Inflammatory macrophage treated with lipopolysaccharide for 1 hour (primary cell): Measurements from ENCODE around the gene ELOVL2.
"Not testable (repeated sequence)": the region's sequence is repeated elsewhere in the genome, so short reads cannot be mapped to it uniquely, and the experiment has no call there.

Experiments used
- DNase-seq, 2 donors: peaks; one replicate each; pipeline ENCODE4 v3.0.0-alpha.2; 2020 to 2022

The ELOVL2 gene

DNA sequence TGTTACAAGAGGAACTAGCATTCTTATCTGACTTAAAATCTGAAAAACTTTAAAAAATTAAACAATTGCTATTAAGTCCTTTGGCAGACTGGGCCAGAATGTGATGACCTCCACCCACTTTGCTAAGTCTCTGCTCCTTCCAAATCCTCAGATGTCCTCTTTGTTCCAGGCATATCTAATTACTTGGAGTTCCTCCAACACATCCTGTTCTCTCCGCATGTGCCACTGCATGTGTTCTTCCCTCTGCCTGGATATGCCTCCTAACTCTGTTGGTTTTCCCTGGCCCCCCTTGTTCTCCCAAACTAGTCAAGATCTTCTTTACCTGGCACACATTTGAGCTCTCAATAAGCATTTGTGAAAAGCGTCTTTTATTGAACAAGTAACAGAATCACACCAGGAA, 23.1 kb downstream of the ELOVL2 start:
- no peak for DNase-seq

DNA sequence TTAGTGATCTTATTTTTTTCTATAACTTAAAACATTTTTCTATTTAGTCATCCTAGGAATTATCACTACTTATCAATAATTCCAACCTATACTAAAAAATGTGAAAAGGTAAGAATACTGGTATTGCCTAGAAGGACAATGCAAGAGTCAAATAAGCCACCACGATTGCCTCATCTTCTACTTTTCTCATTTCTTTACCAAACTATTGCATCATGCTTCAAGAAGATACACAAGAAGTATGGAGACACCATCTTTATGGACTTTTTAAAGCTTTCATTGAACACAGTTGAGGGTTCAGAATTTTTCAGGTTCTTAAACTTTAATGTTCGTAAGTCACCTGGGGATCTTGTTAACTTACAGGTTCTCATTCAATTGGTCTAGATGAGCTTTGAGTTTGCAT, 25.9 kb downstream of the ELOVL2 start:
- DNase-seq: no peak

DNA sequence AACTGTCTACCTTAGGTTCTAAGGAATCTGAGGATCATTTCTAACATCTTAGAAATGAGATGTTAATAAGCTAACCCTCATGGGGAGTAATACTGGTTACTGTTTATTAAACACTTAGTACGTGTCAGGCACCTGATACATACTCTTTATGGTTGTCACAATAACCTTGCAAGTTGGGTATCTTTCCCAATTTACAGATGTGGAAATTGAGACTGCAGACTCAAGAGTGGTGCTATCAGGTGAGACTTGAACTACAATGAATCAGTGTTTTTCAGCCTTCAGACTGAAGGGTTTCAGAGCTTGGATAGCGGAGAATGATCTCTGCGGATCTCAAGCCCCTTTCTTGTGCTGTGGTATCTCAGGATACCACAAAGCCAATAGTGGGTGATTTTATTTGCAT, 27.0 kb downstream of the ELOVL2 start:
- no peak for DNase-seq

DNA sequence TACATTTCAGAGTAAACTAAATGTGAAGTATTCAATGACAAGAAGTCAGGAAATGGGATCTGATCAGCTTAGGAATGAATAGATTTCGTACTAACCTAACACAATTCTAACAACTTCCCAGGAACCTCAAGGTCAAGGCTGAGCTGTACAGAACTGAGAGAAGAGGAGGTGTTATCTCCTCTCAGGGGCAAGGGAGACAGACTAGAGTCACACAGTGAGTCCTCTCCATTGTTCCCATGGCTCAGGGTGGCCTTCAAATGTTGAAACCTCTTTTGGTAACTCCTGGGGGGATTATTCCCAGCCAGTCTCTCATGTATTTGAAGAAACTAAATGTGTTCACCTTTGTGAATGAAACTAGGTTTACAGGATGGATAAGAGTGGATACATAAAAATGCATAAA, 27.7 kb downstream of the ELOVL2 start:
- DNase-seq: no peak

DNA sequence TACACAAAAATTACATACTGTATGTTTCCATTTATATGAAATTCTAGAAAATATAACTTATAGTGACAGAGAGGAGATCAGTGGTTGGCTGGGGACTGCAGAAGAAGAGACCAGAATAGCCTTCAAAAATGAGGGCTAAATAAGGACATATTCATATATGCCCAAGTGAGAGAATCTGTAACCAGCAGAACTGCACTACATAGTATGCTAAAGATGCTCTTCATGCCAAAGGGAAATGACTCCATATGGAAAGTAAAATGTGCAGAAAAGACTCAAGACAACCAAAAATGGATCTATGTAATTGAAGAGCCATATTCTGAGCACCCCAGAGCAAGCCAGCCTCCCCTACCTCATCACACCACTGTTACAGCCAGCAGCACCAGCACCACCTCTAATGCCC, 29.0 kb downstream of the ELOVL2 start:
- no peak for DNase-seq

DNA sequence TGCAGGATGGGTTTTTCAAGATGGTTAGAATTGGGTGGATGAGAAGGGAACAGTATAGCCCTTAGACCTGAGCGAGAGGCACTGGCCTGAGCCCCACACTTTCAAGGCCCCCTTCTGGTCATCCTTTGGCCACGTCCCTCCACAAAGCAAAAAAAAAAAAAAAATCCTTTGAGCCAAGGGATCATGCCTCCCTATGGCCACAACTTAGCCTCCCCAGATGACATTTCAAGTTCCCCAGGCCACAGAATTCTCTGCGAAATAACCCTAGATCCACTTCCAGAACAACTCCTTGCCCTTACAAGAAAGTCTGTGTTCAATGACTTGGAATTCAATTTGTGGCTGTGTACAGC, 30.4 kb downstream of the ELOVL2 start:
- no peak for DNase-seq

DNA sequence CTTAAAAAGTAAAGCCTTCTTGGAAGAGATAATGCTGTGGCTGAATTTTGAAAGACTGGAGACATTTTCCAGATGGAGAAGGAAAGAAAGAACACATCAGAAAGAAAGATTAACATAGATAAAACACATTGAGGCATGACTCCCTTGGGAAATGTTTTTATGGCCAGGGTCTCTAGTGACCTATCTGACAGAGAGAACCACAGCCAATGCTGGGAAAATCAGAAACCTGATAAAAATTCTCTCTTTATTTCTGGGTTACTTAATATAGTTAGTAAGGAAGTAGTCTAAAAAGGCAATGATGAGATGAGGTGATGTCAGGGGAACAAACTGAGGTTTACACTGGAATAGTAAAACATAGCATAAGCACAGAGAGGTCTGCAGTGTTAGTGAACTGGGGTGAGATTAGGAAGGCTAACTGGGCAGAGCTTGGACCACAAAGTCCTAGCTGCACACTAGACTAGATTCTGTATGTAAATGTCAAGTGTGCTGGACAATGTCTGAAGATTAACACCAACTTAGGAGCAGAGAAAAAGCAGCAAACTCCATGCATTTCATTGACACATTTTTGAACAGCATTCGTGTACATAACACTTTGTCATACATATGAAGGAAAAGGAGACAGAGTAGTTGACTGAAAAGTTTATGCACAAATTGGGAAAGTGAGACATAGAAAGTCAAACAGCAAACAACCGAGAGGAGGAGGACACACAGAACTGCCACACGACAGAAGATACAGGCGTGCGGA, 31.0 kb downstream of the ELOVL2 start:
- no peak for DNase-seq

DNA sequence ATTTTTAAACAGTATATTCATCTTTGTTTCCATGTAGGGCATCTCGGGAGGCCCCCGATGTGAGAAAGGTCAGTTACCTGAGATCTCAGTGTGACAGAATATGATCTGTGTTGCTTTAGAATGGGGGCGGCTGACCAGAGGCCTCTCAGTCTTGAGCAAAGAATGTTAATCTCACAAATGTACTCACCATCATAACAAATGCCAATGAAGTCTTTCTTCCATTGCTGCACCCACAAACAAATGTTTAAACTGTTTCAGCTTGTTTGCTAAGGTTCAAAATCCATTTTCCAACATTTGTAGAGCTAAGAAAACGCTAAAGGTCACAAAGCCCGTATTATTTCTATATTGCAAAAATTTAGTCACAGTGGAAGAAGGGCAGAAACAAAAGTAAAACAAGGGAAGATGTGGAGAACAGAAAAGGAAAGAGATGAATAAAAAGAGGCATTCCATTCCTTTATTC, 31.8 kb downstream of the ELOVL2 start:
- DNase-seq: no peak

DNA sequence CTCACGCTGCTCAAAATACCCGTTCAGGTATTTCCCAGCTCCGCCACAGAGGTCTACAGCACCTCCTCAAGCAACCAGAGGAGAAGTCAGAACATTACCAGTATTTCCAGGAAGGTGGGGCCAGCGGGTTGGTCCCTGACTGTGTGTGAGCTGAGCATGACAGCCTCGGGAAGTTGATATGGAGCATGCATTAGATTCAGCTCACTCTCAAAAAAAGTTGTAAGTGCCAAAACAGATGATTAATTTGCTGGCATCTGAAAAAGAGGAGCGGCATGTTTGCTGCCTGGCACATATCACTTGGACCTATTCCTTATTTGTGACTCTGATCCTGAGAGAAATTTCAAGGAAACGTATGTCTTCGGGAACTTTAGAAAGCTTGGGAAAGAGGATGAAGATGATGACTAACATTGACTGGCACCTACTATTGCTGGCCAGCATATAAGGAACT, 32.3 kb downstream of the ELOVL2 start:
- no peak for DNase-seq

DNA sequence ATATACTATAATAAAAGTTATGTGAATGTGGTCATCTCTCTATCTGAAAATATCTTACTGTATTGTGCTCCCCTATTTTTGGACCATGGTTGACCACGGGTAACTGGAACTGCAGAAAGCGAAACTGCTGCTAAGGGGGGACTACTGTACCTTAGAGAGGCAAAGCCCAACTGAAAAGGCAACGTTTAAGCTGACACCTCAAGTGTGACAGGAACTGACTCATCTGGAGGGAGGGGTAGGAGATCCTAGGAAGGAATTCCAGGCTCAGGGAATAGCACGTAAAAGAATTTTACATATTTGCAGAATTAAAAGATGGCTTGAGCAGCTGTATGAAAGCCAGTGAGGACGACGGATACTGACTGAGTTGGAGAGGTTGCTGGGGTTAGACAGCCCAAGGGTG, 34.8 kb downstream of the ELOVL2 start:
- no peak for DNase-seq

DNA sequence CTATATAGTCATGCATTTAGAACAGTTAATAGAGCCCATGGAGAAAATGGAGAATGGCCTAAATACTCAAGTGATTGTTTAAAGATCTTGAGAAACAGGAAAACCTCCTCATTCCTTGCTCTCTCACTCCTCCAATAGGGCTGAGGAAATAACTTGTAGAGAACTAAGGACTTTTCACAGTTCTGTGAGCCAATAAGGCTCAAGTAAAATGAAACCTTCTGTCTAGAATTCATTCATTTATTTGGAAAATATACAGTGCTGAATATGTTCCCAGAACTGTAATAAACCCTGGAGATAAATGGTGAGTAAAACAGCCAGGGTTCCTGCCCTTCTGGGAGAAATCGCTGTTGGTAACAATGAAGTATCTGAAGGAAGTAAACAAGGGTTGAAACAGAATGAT, 35.3 kb downstream of the ELOVL2 start:
- DNase-seq: no peak

DNA sequence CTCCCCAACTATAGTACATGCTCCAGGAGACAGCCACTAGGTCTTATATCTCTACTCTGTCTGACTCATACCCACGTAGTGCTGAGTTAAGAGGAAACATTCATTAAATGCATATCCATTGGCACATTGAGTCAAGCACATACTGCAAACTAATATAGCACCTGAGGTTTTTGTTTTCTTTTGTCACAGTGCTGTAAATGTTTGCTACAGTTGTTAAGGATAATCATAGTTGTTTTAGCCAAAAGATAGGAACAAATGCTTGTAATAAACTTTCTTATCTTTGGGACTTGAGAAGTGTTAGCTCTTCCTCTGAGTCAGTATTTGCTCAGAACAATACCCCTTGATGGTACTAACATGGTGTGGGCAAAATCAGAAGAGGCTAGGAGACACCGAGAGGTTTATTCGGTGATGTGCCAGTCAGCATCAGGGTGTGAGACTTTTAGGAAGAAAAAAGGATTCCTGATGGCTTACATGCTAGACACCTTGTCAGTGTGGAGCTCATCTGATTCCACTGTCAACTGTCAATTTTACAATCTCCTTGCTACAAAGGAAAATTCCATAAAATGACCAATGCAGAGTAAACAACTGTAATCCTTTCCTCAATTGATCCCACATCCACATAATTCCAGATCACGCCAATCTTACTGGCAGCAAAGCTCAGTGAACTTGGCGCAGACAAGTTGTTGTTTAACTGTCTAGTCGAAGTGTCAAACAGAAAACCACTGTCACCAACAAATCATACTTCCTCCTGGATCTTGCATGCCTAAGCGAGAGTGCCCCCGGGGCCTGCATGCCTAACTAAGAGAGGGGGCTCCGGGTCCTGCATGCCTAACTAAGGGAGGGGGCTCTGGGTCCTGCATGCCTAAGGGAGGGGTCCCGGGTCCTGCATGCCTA, 36.1 kb downstream of the ELOVL2 start:
- no peak for DNase-seq

DNA sequence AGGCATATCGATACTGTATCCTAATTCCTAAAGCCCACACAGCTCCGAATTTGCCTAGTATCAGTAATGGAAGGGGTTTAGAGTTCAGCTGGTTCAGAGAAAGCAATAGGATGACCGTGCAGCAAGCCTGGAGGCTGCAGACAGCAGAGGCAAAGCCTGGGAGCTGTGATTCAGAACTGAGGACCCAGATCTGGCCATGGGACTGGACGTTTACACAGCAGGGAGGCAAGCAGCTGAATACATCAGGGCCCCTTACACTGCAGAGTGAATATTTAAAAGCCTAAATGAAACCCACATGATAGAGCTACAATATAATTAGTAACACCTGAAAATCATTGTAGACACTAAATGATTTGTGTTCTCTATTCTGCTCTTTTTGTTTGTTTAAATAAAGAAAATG, 38.0 kb downstream of the ELOVL2 start:
- no peak for DNase-seq

DNA sequence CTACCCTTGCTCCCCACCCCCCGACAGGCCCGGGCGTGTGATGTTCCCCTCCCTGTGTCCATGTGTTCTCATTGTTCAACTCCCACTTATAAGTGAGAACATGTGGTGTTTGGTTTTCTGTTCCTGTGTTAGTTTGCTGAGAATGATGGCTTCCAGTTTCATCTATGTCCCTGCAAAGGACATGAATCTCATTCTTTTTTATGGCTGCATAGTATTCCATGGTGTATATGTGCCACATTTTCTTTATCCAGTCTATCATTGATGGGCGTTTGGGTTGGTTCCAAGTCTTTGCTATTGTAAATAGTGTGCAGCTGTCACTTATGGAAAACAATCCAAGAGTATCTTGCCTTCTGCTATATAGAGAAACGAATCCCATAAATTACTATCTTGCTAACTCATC, 40.8 kb downstream of the ELOVL2 start:
- DNase-seq: not testable (repeated sequence)

DNA sequence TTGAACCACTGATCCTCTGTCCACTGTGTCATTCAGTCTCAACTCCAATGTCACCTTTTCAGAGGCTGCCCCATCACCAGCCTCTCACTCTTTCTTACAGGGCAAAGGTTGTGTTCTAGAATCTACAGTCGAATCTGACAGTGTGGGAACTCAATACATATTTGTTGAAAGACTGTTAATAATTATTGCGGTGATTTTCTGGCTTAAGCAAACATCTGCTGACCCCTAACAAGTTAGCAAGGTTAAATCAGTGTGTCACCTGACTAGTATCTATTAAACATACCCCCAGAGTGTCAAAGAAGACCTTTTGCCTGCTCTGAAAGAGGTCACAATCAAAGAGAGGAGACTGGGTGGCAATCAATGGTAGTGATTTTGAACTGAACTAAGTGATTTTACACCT, 41.9 kb downstream of the ELOVL2 start:
- no peak for DNase-seq

DNA sequence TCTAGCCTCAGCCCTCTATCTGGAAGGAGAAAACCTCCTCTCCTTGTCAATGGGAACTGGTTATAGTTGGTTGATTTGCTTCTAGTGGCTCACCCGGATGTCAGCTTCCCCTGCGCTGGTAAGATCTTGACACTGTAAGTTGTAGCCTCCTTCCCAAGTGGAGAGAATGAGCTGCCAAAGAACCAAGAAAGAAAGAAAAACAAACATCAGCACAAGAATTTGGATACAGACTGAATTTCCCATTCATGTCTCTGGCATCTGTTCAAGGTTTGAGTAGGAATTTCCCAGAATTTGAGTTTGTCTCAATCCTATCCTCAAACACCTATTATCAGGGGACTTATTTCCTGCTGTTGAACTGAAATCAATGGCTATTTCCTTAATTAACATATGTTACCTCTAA, 44.1 kb downstream of the ELOVL2 start:
- no peak for DNase-seq

DNA sequence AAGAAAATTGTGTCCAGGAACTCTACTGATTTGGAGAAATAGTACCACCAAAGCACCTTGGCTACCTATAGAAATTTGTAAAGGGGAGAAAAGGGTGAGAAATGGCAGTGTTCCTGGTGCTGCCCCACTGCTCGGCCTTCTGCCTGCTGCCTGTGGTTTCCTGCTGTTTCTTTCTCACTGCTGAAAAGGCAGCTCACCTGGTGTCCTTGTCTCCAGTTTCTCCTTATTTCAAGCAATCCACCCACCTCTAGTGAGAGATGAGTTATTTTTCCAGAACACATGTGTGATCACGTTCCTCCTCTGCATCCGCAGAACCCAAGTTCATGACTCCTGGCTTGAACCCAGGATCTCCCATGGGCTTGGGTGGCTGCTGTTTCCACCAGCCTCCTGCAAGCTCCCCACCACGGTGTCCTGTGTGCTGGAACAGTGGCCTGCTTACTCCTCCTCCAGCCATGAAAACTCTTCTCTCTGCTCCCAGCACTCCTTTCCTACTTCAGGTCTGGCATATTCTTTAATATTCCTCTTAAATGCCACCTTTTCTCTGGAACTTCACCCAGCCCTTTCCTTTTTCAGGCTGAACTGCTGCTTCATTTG, 48.9 kb downstream of the ELOVL2 start:
- no peak for DNase-seq

DNA sequence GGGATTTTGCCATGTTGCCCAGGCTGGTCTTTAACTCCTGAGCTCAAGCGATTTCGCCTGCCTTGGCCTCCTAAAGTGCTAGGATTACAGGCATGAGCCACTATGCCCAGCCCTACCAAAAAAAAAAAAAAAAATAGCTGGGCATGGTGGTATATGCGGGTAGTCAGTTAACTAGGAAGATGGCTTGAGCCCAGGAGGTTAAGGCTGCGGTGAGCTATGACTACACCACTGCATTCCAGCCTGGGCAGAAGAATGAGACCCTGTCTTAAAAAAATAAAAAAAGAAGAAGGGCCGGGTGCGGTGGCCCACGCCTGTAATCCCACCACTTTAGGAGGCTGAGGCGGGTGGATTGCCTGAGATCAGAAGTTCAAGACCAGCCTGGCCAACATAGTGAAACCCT, 50.2 kb downstream of the ELOVL2 start:
- DNase-seq: no peak

DNA sequence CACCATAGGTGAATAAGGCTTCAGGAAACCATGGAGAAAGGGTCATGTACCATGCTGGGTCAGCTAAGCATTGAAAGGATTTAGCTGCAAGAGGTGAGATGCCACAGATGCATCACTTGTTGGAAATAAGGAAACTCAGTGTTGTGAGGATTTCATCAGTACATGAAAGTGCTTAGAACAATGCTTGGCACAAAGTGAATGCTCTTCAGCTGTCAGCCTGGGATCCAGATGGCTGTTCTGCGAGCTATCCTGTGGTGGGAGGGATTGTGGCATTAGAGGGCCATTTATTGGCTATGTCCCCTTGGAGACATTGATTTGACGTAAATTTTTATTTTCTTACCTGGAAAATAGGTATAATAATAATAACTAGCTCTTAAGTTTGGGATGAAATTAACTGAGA, 53.0 kb downstream of the ELOVL2 start:
- DNase-seq: no peak

DNA sequence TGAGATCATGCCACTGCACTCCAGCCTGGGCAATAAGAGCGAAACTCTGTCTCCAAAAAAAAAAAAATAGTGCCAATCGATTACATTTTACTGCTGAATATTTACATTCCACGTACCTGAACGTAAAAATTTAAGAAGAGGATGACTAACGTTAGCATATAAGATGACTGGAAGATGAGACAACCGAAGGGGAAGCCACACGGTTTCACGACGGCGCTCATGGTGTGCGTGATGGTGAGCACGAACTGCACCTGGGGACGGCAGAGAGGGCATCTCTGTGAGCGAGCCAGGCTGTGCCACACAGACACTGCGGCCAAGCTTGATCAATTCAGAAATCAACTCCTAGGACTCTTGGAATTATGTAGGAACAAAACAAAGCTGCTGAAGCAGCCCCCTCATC, 54.5 kb downstream of the ELOVL2 start:
- no peak for DNase-seq

DNA sequence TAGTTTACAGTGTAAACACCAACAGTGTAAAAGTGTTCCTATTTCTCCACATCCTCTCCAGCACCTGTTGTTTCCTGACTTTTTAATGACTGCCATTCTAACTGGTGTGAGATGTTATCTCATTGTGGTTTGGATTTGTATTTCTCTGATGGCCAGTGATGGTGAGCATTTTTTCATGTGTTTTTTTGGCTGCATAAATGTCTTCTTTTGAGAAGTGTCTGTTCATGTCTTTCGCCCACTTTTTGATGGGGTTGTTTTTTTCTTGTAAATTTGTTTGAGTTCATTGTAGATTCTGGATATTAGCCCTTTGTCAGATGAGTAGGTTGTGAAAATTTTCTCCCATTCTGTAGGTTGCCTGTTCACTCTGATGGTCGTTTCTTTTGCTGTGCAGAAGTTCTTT, 59.1 kb downstream of the ELOVL2 start:
- not testable (repeated sequence) for DNase-seq

DNA sequence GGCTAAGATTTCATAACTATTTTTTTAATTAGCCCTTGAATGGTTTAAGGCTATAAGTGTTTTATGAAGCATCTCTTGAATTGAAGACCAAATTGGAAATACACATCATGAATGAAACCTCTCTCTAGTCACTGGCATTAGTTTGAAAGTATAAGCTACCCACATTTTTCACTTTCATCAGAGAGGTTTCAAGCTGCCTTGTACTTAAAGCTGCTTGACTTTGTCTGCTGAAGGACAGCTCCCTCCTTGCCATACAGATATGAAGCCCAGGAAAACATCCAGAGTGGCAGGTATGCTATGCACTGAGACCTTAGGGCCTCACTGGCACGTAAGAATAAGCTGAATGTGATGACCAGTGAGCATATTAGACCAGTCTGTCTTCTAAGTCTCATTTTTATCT, 62.7 kb downstream of the ELOVL2 start:
- no peak for DNase-seq

DNA sequence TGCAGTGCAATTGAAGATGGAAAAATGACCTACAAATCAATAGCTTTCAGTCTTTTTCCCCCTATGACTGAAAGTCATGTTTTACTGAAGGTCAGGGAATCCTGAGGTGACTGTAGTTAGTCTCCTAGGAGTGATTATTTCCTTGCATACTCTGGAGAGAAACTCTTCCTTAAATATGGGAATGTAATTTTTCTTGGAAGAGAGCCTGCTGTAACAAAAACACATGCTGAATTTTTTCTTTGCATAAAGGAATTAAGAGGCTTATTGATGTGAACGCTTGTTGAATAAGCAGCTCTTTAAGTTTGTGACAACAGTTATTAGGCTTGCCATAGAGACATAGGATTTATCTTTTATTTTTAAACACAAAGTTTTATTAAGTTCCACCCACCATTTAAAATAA, 64.5 kb downstream of the ELOVL2 start:
- DNase-seq: no peak
